SK-N-SH treated with all-trans-retinoic acid at 6 μM for 48 hours (cell line): ENCODE data around the gene GDF11.

ENCODE experiments used
- ATAC-seq: fragments of 200-7000 bp; cut with Tn5 transposase; 3 replicates; pipeline ENCODE4 v1.9.1; 2020; ENCODE audit warnings: mild to moderate bottlenecking, moderate library complexity
- ARNTL ChIP-seq: fragments of 450-650 bp; formaldehyde crosslinking; IDR thresholded peaks from 2 replicates; pipeline ENCODE4 v1.5.0; 2020; ENCODE audit warnings: low read depth, mild to moderate bottlenecking, moderate library complexity, borderline replicate concordance
- BACH2 ChIP-seq: fragments of 250-450 bp; sonication (Bioruptor Pico); IDR thresholded peaks from 2 replicates; pipeline ENCODE4 v1.9.0; 2021; ENCODE audit warnings: mild to moderate bottlenecking, borderline replicate concordance
- CSDC2 ChIP-seq: fragments of 250-450 bp; sonication (Bioruptor Pico); IDR thresholded peaks from 2 replicates; pipeline ENCODE4 v1.5.0; 2020; ENCODE audit warnings: mild to moderate bottlenecking, moderate library complexity
- CSRNP3 ChIP-seq: fragments of 250-450 bp; sonication (Bioruptor Pico); IDR thresholded peaks from 2 replicates; pipeline ENCODE4 v1.5.1; 2021; ENCODE audit warnings: mild to moderate bottlenecking, moderate library complexity
- ESRRG ChIP-seq: fragments of 250-450 bp; sonication (Bioruptor Pico); IDR thresholded peaks from 2 replicates; pipeline ENCODE4 v1.6.1; 2021; ENCODE audit warnings: mild to moderate bottlenecking
- GLIS3 ChIP-seq: fragments of 250-450 bp; sonication (Bioruptor Pico); IDR thresholded peaks from 2 replicates; pipeline ENCODE4 v1.5.0; 2020; ENCODE audit warnings: mild to moderate bottlenecking, moderate library complexity
- ISL1 ChIP-seq: fragments of 250-450 bp; sonication (Bioruptor Pico); IDR thresholded peaks from 2 replicates; pipeline ENCODE4 v2.1.2; 2022; ENCODE audit warnings: mild to moderate bottlenecking, moderate library complexity
- OSR1 ChIP-seq: fragments of 250-450 bp; sonication (Bioruptor Pico); IDR thresholded peaks from 2 replicates; pipeline ENCODE4 v1.8.0; 2022; ENCODE audit warnings: moderate library complexity, mild to moderate bottlenecking, inconsistent platforms
- PATZ1 ChIP-seq: fragments of 250-450 bp; sonication (Bioruptor Pico); IDR thresholded peaks from 2 replicates; pipeline ENCODE4 v1.8.0; 2020; ENCODE audit warnings: mild to moderate bottlenecking, moderate library complexity, borderline replicate concordance
- PPARA ChIP-seq: fragments of 250-450 bp; sonication (Bioruptor Pico); IDR thresholded peaks from 2 replicates; pipeline ENCODE4 v1.5.0; 2020; ENCODE audit warnings: mild to moderate bottlenecking, borderline replicate concordance
- RARB ChIP-seq: fragments of 250-450 bp; sonication (Bioruptor Pico); IDR thresholded peaks from 2 replicates; pipeline ENCODE4 v1.8.0; 2021; ENCODE audit warnings: mild to moderate bottlenecking, moderate library complexity
- SNAI2 ChIP-seq: fragments of 250-450 bp; sonication (Bioruptor Pico); IDR thresholded peaks from 2 replicates; pipeline ENCODE4 v1.5.0; 2020; ENCODE audit warnings: mild to moderate bottlenecking, moderate library complexity
- TCF4 ChIP-seq: fragments of 250-450 bp; sonication (Bioruptor Pico); IDR thresholded peaks from 2 replicates; pipeline ENCODE4 v1.8.0; 2021; ENCODE audit warnings: mild to moderate bottlenecking, moderate library complexity, borderline replicate concordance
- TOX ChIP-seq: fragments of 250-450 bp; sonication (Bioruptor Pico); IDR thresholded peaks from 2 replicates; pipeline ENCODE4 v1.8.0; 2021; ENCODE audit warnings: mild to moderate bottlenecking, moderate library complexity, borderline replicate concordance
- ZC3H10 ChIP-seq: fragments of 250-450 bp; sonication (Bioruptor Pico); IDR thresholded peaks from 2 replicates; pipeline ENCODE4 v1.5.1; 2021; ENCODE audit warnings: mild to moderate bottlenecking, moderate library complexity
- ZFP30 ChIP-seq: fragments of 450-650 bp; formaldehyde crosslinking; IDR thresholded peaks from 2 replicates; pipeline ENCODE4 v1.5.0; 2022; ENCODE audit warnings: mild to moderate bottlenecking, moderate library complexity
- ZNF565 ChIP-seq: fragments of 450-650 bp; formaldehyde crosslinking; conservative IDR thresholded peaks from 2 replicates; pipeline ENCODE4 v1.5.0; 2020; ENCODE audit warnings: low read depth, mild to moderate bottlenecking, moderate library complexity
- ZNF70 ChIP-seq: fragments of 450-650 bp; formaldehyde crosslinking; IDR thresholded peaks from 2 replicates; pipeline ENCODE4 v1.5.0; 2020; ENCODE audit warnings: mild to moderate bottlenecking, moderate library complexity
- ZNF8 ChIP-seq: fragments of 450-650 bp; formaldehyde crosslinking; IDR thresholded peaks from 2 replicates; pipeline ENCODE4 v1.5.0; 2020; ENCODE audit warnings: mild to moderate bottlenecking, moderate library complexity
- TF ChIP-seq, protein P1 (sequence below): fragments of 250-450 bp; sonication (Bioruptor Pico); IDR thresholded peaks from 2 replicates; pipeline ENCODE4 v1.5.1; 2020; ENCODE audit warnings: low read depth, mild to moderate bottlenecking, moderate library complexity
- TF ChIP-seq, protein P2 (sequence below): fragments of 250-450 bp; sonication (Bioruptor Pico); IDR thresholded peaks from 2 replicates; pipeline ENCODE4 v1.8.0; 2021; ENCODE audit warnings: low read depth, mild to moderate bottlenecking, moderate library complexity, borderline replicate concordance
- TF ChIP-seq, protein P3 (sequence below): fragments of 250-450 bp; sonication (Bioruptor Pico); IDR thresholded peaks from 2 replicates; pipeline ENCODE4 v1.5.0; 2020; ENCODE audit warnings: mild to moderate bottlenecking, moderate library complexity

Gene GDF11

DNA sequence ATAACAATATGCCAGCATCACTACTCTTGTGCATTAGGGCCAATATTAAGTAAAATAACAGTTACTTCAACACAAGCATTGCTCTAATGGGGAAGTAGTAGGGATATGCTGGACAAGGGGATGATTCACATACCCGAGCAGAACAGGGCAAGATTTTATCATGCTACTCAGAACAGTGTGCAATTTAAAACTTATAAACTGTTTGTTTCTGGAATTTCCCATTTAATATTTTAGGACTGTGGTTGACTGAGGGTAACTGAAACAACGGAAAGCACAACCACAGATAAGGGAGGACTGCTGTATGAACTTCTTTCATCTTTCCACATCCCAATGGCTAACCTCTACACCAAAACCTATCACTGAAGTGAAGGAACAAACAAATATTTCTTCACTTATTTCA is 37.8 kb downstream of the GDF11 start:
- peak; percentile 31; the same call in 2 of the 3 replicates for ATAC-seq
- TF ChIP-seq ISL1 (CRISPR knock-in tag) (no peak), ZNF8 (CRISPR knock-in tag) (no peak), ZNF70 (CRISPR knock-in tag) (no peak), PATZ1 (no peak), ZNF565 (CRISPR knock-in tag) (no peak), RARB (CRISPR knock-in tag) (no peak), TCF4 (CRISPR knock-in tag) (no peak), ZFP30 (CRISPR knock-in tag) (no peak), PPARA (CRISPR knock-in tag) (no peak), GLIS3 (CRISPR knock-in tag) (no peak), CSDC2 (CRISPR knock-in tag) (no peak), SNAI2 (CRISPR knock-in tag) (no peak), ESRRG (no peak), ZC3H10 (no peak), TOX (CRISPR knock-in tag) (no peak), BACH2 (CRISPR knock-in tag) (no peak), ARNTL (CRISPR knock-in tag) (no peak)
- TF ChIP-seq, protein P1, sequence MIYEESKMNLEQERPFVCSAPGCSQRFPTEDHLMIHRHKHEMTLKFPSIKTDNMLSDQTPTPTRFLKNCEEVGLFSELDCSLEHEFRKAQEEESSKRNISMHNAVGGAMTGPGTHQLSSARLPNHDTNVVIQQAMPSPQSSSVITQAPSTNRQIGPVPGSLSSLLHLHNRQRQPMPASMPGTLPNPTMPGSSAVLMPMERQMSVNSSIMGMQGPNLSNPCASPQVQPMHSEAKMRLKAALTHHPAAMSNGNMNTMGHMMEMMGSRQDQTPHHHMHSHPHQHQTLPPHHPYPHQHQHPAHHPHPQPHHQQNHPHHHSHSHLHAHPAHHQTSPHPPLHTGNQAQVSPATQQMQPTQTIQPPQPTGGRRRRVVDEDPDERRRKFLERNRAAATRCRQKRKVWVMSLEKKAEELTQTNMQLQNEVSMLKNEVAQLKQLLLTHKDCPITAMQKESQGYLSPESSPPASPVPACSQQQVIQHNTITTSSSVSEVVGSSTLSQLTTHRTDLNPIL (CRISPR knock-in tag) = no peak
- TF ChIP-seq, protein P2, sequence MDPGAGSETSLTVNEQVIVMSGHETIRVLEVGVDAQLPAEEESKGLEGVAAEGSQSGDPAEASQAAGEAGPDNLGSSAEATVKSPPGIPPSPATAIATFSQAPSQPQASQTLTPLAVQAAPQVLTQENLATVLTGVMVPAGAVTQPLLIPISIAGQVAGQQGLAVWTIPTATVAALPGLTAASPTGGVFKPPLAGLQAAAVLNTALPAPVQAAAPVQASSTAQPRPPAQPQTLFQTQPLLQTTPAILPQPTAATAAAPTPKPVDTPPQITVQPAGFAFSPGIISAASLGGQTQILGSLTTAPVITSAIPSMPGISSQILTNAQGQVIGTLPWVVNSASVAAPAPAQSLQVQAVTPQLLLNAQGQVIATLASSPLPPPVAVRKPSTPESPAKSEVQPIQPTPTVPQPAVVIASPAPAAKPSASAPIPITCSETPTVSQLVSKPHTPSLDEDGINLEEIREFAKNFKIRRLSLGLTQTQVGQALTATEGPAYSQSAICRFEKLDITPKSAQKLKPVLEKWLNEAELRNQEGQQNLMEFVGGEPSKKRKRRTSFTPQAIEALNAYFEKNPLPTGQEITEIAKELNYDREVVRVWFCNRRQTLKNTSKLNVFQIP = no peak
- TF ChIP-seq, protein P3, sequence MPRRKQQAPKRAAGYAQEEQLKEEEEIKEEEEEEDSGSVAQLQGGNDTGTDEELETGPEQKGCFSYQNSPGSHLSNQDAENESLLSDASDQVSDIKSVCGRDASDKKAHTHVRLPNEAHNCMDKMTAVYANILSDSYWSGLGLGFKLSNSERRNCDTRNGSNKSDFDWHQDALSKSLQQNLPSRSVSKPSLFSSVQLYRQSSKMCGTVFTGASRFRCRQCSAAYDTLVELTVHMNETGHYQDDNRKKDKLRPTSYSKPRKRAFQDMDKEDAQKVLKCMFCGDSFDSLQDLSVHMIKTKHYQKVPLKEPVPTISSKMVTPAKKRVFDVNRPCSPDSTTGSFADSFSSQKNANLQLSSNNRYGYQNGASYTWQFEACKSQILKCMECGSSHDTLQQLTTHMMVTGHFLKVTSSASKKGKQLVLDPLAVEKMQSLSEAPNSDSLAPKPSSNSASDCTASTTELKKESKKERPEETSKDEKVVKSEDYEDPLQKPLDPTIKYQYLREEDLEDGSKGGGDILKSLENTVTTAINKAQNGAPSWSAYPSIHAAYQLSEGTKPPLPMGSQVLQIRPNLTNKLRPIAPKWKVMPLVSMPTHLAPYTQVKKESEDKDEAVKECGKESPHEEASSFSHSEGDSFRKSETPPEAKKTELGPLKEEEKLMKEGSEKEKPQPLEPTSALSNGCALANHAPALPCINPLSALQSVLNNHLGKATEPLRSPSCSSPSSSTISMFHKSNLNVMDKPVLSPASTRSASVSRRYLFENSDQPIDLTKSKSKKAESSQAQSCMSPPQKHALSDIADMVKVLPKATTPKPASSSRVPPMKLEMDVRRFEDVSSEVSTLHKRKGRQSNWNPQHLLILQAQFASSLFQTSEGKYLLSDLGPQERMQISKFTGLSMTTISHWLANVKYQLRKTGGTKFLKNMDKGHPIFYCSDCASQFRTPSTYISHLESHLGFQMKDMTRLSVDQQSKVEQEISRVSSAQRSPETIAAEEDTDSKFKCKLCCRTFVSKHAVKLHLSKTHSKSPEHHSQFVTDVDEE (CRISPR knock-in tag) = no peak
- TF ChIP-seq, all 23 proteins: peak for 0

DNA sequence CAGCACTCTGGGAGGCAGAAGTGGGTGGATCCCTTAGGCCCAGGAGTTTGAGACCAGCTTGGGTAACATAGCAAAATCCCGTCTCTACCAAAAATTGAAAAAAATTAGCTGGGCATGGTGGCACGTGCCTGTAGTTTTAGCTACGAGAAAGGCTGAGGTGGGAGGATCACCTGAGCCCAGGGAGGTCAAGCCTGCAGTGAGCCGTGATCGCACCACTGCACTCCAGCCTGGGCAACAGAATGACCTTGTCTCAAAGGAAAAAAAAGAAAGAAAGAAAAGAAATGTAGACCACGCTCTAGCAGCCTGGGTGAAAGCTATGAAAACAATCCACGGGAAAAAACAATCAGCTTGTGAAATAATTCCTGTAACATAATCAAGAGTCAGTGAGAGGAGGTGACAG is 45.6 kb downstream of the GDF11 start:
- ATAC-seq = no peak
- no peak for TF ChIP-seq ESRRG
- no peak for TF ChIP-seq ZFP30 (CRISPR knock-in tag)
- TF ChIP-seq OSR1 (CRISPR knock-in tag) = no peak
- TF ChIP-seq SNAI2 (CRISPR knock-in tag) = no peak
- no peak for TF ChIP-seq PATZ1
- no peak for TF ChIP-seq ZNF565 (CRISPR knock-in tag)
- no peak for TF ChIP-seq ISL1 (CRISPR knock-in tag)
- no peak for TF ChIP-seq ZNF8 (CRISPR knock-in tag)
- TF ChIP-seq CSRNP3 (CRISPR knock-in tag) = no peak
- no peak for TF ChIP-seq TCF4 (CRISPR knock-in tag)
- no peak for TF ChIP-seq GLIS3 (CRISPR knock-in tag)
- TF ChIP-seq CSDC2 (CRISPR knock-in tag) = no peak
- TF ChIP-seq, all 23 proteins: peak for 0
